Activated CD4-positive, alpha-beta T cell treated with anti-CD3 and anti-CD28 coated beads, Interleukin-2, Interleukin-4, amounts not matched to agents 100 ng/mL and 50 ng/mL, durations not matched to agents 16 hours and 8 hours (primary cell): ENCODE results near the gene ENHO.
"Not testable (repeated sequence)": the region's sequence is repeated elsewhere in the genome, so short reads cannot be mapped to it uniquely, and the experiment has no call there.

Source experiments
- DNase-seq: peaks from one replicate; pipeline ENCODE4 v3.0.0-alpha.2; 2020; ENCODE audit warnings: low spot score

Gene ENHO

GRCh38 chr9:34506623-34507022 lies 16.2 kb downstream of the ENHO start:
- DNase-seq: no peak

- DNase-seq: no peak
Measured at GRCh38 chr9:34505370-34506120, 17.2 kb downstream of the ENHO start.

GRCh38 chr9:34503406-34503805 lies 19.4 kb downstream of the ENHO start:
- no peak for DNase-seq

DNA sequence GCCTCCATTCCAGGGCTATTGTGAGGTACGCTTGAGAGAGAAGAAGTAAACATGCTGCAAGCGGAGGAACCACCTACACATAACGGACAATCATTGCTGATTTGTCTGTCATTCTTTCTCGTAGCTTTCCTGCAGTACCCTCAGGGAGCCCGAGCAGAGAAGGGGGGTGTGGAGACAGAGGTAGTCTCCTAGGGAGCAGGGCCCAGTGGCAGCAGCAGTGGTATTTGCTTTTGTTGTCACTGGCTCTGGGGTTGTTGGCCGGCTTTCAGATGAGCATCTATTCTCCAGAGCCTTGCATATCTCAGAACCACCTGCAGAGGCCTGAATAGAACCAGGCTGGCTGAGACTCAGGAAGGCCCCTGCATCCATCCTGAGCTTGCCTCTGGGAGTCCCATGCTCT lies 19.9 kb downstream of the ENHO start:
- no peak for DNase-seq

DNA sequence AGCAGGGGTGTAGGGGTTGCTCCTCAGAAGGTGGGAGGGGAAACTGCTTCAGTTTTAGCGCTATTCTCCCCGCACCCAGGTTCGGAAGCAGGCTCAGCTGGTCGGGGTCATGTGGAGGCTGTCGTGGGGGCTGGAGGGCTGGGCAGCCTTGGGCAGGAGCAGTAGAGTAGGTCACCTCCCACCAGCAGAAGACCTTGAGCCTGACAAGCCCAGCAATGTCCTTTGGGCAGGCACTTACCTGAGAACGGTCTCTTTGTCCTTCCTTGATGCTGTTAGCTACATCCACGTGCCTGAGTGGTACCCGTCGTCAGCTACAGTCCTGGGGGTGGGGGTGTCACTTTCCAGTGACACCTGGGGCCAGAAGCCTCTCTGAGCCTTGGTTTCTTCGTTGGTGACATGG lies 20.3 kb downstream of the ENHO start:
- DNase-seq: no peak

- DNase-seq: no peak
Measured at GRCh38 chr9:34501889-34502425, 20.8 kb downstream of the ENHO start.

DNA sequence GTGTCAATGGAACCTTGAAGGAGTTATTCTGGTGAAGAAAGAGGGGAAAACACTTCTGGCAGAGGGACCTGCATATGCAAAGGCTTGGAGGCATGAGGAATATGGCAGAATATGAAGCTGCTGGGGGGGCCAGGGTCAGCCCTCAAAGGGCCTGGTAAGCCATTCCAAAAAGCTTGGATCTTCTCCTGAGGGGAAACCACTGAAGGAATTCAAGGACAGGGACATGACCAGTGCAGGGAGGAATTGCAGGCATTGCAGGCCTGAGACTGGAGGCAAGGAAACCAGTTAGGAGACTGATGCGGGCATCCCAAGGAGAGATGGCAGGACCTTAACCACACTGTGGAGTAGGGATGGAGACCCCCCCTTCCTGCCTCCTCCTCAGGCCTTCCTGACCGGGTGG lies 21.4 kb downstream of the ENHO start:
- DNase-seq: no peak

GRCh38 chr9:34500623-34501267 lies 22.0 kb downstream of the ENHO start:
- peak; percentile 86 for DNase-seq

DNA sequence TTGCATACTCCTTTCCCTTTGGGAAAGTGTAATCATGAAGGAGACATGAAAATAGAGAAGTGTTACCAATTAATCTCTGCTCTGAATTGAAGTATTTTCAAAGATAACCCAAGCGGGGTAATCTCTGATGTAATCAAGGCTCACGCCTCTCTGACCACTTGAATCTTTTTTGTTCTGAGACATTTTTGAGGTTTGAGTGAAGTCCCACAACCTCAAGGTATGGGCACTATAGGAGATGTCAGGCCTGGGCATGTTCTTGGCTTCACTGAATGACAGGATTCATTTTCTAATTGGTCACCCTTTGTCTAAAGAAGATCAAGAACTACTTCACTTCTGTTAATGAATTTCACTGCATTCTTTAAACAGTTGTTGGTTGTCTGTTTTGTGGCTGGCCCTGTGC lies 23.7 kb downstream of the ENHO start:
- no peak for DNase-seq

- no peak for DNase-seq
Measured at GRCh38 chr9:34498553-34498952, 24.2 kb downstream of the ENHO start.

GRCh38 chr9:34496149-34496712 lies 26.6 kb downstream of the ENHO start:
- DNase-seq: no peak

DNA sequence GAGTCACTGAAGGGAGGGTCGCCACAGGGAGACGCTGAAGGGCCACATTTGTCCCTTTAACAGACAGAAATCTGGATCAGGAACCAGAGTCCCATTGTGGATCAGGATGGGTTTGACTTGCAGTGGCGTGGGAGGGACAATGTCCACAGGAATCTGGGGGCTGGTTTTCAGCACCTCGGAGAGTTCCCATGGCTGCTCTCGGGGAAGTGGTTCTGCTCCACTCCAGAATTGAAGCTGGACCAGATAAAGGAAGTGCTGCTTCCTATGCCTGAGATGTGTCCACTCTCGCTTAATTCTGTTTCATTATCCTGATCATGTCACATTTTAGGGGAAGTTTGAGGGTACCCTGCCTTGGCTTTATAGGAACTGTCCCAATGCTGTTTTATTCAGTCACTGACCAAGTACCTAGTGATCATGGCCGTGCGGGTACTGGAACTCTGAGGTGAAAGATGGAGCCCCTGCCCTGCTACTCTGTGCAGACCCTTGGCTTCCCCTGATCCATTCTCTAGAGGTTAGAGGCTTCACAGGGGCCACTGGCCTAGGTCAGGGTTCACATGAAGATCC lies 28.7 kb downstream of the ENHO start:
- no peak for DNase-seq

DNA sequence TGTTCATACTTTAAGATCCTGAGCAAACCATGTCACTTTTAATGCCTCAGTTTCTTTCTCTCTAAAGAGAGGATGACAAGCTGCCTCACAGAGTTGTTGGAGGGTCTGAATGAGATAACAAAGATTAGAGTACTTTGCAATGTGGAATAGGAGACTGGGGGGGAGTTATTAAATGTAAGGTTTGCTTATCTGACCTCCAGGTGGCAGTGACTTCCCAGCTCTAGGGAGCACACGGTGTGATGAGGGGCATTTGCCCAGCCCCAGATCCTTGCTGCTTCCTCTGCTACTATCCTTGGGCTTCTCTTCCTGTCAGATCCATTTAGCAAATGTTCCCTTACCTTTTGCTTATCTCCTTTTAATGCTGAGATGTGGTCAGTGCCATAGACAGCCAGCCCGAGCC lies 30.7 kb downstream of the ENHO start:
- no peak for DNase-seq

GRCh38 chr9:34491596-34491995 lies 31.2 kb downstream of the ENHO start:
- no peak for DNase-seq

- no peak for DNase-seq
Measured at GRCh38 chr9:34490760-34491159, 32.0 kb downstream of the ENHO start.

GRCh38 chr9:34490360-34490759 lies 32.4 kb downstream of the ENHO start:
- DNase-seq: no peak

- no peak for DNase-seq
Measured at GRCh38 chr9:34486572-34486971, 36.2 kb downstream of the ENHO start.

DNA sequence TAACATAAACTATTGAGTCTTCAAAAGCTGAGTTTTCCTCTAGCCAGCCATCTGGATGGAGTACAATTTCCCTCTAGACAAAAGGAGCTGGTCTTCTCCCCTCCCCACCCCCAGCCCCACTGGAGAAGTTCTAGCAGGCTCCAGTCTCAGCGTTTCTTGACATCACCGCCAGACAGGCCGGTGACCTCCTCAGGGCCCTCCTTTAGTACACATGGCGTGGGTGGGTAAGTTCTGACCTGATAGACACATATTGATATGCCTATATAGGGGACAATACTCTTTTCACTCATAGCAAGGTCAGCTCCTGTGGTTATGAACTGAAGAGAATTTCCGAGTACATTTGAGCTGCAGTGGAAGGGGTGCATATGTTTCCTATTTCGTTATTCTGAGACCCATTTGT lies 37.0 kb downstream of the ENHO start:
- no peak for DNase-seq

GRCh38 chr9:34484678-34485077 lies 38.1 kb downstream of the ENHO start:
- no peak for DNase-seq

DNA sequence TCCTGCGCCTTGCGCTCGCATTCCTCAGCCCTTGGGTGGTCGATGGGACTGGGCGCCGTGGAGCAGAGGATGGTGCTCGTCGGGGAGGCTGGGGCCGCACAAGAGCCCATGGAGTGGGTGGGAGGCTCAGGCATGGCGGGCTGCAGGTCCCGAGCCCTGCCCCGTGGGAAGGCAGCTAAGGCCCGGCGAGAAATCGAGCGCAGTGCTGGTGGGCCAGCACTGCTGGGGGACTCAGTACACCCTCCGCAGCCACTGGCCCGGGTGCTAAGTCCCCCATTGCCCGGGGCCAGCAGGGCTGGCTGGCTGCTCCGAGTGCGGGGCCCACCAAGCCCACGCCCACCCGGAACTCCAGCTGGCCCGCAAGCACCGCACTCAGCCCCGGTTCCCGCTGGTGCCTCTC lies 40.0 kb downstream of the ENHO start:
- DNase-seq: not testable (repeated sequence)

- not testable (repeated sequence) for DNase-seq
Measured at GRCh38 chr9:34481620-34482019, 41.2 kb downstream of the ENHO start.

DNA sequence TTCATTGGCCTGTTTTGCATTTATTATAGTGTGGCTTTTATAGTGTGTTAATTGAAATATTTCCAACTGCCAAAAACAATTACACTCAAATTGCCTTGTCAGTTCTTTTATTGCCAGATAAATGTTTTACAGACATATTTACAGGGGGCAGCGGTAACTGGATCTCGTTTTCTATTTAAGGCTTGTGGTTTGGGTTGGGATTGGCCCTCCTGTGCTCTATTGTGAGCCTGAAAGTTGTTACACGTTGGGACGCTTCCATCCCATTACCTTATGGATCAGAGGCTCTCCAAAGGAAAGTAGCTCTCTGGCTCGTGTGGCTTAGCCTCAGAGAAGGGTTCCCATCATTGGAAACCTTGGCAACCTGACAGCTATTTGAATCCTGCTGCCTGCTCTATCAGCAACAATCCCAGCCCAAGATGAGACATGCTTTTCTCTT lies 43.3 kb downstream of the ENHO start:
- DNase-seq: no peak

- DNase-seq: no peak
Measured at GRCh38 chr9:34477541-34477940, 45.2 kb downstream of the ENHO start.
